Neural cell (in vitro differentiated cells): ENCODE measurements around the gene IPO5.

Experiments
- CTCF ChIP-seq: fragments of 450-650 bp; IDR thresholded peaks from 2 replicates; pipeline ENCODE4 v1.5.1; 2014; ENCODE audit warnings: antibody characterized with exemption, mild to moderate bottlenecking, moderate library complexity; ENCODE audit not compliant: poor library complexity, severe bottlenecking
- EP300 ChIP-seq: fragments of 450-650 bp; conservative IDR thresholded peaks from 2 replicates; pipeline ENCODE4 v1.6.1; 2014; ENCODE audit warnings: antibody characterized with exemption, mild to moderate bottlenecking, moderate library complexity; ENCODE audit not compliant: poor library complexity, severe bottlenecking
- EZH2 ChIP-seq: fragments of 200-600, 300-800 bp; shearing (Covaris generic), sonication (generic); IDR thresholded peaks from 2 replicates; pipeline ENCODE4 v1.6.1; 2014; ENCODE audit warnings: antibody characterized with exemption, low read length, borderline replicate concordance, mild to moderate bottlenecking; ENCODE audit not compliant: insufficient read depth, poor library complexity, severe bottlenecking
- POLR2AphosphoS5 ChIP-seq: IDR thresholded peaks from 2 replicates; pipeline ENCODE4 v1.6.1; 2012
- SMC3 ChIP-seq: fragments of 450-650 bp; conservative IDR thresholded peaks from 2 replicates; pipeline ENCODE4 v1.6.1; 2014; ENCODE audit warnings: antibody characterized with exemption, mild to moderate bottlenecking, moderate library complexity; ENCODE audit not compliant: poor library complexity
- TAF1 ChIP-seq: IDR thresholded peaks from 2 replicates; pipeline ENCODE4 v1.6.1; 2012; ENCODE audit warnings: low read depth

GRCh38 chr13:97976610-97977521 lies 23.4 kb downstream of the IPO5 start:
- no peak for TF ChIP-seq CTCF
- no peak for TF ChIP-seq SMC3
- no peak for TF ChIP-seq POLR2AphosphoS5
- no peak for TF ChIP-seq EP300
- peak; percentile 67 for TF ChIP-seq TAF1
- TF ChIP-seq EZH2, result no peak
